NCI-H2196 (cell line): ENCODE data around the gene NUDT19.
A peak's percentile ranks its signal among the peaks of the same experiment; 100 is the strongest.
"Not testable (repeated sequence)": the region's sequence is repeated elsewhere in the genome, so short reads cannot be mapped to it uniquely, and the experiment has no call there.

Experiments used
- DNase-seq: peaks from one replicate; lab custom pipeline; 2025; ENCODE audit not compliant: unreplicated experiment; lab: John Stamatoyannopoulos, UW

NUDT19 gene

DNA sequence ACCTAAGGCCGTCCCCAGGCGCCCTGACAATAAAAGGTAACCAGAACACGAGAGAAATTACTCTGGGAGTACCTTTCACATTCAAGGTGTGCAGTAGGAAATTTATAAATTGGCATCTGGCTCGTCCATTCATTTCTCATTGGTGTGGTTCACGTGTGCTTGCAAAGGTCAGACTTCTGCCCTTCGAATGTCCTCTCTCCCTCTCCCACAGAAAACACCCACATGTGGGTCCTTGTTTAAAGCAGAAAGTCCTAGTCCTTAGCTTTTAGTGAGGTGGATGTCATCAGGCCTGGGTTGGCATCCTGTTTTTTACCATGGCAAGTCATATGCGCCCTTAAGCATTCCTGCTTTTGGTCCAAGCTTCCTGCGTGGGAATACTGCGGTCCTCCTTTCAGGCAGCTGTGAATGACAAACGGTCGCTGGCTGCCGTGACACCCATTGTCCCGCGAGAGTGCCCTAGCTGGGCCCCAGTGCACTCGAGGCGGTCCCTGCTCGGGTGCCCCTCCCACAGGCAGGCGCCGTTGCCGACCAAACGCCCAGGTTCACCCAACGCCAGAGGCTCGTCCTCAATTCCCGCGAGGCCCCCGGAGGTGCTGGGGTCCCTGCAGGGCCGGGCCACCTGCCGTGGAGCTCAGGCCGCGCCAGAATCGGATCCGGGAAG, at the start of gene NUDT19:
TSS of gene NUDT19 (plus strand) at position 531 of the 661 bp plus-strand sequence. CDS start 140 bp downstream, outside the sequence.
- DNase-seq = peak; percentile 83

DNA sequence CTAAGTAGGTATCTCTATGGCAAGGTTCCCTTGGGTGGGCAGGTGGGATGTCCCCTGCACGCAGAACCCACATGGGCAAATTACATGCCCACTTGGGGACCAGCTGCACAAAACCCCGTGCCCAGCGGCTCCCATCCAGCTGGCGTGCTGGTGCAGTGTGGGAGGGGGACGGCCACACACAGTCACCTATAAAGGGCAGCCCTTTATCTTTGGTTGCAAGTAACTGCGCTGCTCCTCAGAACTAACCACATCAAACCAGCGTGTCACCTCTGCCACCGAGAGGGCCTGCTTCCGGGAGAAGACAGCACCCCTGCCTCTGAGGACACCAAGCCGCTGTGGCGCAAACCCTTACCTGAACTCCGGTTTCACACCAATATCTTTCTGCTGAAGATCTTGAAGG, 48.9 kb upstream of the NUDT19 start:
- no peak for DNase-seq

DNA sequence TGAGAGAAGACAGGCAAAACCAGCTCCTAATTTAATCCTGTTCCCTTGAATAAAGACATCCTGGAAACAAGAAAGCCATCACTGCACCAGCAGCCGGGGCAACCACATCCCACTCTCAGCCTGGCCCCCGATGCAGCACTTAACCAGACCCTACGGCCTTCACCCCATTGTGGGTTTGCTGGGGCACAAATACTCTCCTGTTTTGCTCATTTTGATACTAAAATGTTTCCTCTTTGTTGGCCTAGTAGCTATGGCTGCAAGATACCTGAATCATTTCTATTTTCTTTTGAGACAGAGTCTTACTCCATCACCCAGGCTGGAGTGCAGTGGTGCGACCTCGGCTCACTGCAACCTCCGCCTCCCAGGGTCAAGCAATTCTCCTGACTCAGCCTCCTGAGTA, 45.1 kb upstream of the NUDT19 start:
- no peak for DNase-seq

DNA sequence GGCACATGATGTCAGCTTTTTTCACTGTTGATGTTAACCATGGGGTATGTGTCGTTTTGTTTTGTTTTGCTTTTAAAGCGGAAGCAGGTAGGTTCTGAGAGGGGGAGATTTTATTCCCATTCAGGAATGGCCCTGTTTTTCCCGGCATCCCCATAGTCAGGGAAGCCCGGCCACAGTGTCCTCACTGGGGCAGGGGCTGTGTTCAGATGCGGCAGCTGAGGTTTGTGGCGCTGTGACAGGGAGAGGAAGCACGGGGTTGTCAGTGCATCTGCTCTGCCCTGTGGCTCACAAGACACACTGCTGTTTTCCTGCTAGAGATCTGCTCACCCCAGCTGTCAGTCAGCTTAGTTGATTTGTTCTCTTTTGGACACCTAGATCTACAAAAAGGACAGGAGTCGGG, 44.3 kb upstream of the NUDT19 start:
- DNase-seq = no peak

DNA sequence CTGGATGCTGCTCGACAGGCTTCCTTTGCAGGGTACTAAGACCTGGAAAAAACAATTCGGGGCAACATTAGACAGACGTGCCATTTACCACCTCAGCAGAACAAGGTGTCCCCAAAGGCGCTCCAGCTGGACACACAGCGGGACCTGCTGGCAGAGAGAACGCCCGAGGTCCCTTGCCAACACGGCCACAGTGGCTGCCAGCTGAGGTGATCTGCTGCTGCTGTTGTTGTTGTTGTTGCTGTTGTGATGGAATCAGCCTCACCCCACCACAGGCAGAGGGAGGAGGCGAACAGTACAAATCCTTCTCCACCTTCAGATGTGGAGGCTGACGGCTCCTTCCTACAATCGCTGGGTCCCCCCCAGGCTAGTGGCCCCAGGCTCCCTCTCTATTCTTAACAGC, 41.9 kb upstream of the NUDT19 start:
- no peak for DNase-seq

DNA sequence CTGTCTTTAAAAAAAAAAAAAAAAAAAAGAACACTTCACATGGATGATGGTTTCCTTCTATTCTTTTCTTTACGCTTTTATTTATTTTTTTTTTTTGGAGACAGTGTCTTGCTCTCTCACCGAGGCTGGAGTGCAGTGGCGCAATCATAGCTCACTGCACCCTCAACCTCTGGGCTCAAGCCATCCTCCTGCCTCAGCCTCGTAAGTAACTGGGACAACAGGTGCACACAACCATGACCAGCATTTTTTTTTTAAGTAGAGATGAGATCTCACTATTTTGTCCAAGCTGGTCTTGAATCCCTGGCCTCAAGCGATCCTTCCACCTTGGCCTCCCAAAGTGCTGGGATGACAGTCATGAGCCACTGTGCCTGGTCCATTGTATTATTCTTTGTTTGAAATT, 41.0 kb upstream of the NUDT19 start:
- no peak for DNase-seq

DNA sequence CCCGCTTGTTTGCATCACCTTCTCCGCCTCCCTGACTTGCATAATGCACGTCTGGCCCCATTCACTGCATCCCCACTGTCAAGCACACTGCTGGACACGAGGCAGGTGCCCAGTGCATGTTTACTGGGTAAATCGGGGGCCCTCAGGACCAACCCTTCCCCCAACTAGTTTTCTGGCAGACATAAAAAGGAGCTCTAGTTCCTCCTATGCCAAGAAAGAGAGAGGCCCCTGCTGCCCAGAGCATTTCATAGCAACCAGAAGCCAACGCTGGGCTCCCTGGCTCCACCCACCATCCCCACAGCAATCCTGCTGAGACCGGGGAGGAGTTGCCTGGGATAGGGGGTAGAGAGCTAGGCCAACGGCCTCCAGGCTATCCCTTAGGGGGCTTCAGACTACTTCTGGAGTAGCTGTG, 39.9 kb upstream of the NUDT19 start:
- no peak for DNase-seq

DNA sequence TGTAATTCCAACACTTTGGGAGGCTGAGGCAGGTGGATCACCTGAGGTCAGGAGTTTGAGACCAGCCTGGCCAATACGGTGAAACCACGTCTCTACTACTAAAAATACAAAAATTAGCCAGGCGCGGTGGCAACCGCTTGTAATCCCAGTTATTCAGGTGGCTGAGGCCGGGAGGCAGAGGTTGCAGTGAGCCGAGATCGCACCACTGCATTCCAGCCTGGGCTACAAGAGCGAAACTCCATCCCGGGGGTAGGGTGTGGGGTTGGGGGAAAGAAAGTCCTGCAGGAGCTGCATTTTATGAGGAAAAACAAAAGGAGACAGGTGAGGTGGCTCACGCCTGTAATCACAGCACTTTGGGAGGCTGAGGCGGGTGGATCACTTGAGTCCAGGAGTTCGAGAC, 39.3 kb upstream of the NUDT19 start:
- DNase-seq = not testable (repeated sequence)

DNA sequence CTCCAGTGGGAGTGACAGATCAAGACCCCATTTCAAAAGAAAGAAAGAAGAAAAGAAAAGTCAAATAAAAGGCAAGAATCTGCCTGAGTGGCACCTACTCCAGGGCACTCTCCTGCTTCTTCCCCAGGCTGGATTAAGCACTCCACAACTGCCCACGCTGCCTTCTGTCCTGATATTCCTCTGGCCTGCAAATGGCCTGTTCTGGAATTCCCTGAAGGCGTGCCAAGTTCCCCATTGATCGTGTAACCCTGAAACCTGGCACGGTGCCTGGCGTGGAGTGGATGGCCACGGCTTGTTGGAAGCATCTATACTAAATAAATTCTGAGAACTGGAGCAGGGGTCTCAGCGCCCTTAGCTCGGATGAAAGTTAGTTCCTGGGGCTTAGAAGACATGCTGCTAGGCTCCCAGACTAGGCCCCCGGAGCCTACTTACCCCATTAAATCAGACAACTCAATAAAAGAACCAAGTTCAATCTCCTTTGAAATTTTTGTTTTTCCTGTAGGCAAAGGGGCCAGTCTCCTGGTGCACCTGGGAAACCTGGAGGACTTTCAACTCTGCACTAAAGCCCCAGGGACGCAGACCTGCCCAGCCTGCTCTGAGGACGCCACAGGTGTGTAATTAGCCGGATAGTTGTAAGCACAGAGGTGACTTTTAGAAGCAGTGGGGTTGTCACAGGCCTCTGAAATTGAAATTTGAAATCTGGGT, 38.6 kb upstream of the NUDT19 start:
- peak; percentile 47 for DNase-seq

DNA sequence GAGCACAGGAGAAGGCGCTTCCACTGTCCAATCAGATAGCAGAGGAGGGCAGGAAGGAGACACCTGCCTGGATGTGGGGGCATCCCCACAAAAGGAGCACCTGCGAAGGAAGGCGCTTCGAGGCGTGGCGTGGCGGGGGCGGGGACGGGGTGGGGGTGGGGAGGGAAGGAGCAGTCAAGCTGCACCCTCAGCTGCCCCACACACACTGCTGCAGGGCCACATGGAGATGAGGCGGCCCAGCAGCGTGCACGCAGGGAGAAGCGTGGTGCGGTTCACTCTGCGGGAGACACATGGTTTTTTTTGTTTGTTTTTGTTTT, 38.1 kb upstream of the NUDT19 start:
- DNase-seq = no peak

DNA sequence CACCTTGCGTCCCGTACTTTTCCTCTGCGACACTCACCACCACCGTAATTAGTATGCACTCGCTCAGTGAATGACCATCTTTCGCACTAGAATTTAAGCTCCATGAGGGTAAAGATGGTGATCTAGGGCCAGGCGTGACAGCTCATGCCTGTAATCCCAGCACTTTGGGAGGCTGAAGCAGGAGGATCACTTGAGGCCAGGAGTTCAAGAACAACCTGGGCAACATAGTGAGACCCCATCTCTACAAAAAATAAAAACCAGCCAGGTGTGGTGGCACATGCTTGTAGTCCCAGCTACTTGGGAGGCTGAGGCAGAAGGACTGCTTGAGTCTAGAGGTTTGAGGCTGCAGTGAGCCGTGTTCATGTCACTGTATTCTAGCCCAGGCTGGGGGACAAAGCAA, 35.2 kb upstream of the NUDT19 start:
- not testable (repeated sequence) for DNase-seq

DNA sequence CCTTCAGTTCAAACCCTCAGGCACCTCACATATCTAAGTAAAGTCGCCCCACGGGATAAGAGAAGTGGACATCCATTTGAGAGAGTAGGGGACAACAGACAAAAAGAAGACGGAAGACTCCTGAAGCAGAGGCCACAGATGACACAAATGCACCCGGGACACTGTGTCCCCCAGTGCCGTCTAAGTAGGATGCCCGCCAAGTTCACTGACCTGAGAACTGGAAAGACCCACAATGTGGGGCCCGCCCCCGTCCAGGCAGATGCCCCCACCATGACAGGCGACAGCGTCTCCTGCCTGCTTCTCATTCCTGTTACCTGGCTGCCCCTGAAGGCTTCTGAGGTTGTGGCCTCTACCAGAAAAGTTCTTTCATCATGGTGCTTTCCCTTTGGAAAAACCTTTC, 33.5 kb upstream of the NUDT19 start:
- DNase-seq = no peak

DNA sequence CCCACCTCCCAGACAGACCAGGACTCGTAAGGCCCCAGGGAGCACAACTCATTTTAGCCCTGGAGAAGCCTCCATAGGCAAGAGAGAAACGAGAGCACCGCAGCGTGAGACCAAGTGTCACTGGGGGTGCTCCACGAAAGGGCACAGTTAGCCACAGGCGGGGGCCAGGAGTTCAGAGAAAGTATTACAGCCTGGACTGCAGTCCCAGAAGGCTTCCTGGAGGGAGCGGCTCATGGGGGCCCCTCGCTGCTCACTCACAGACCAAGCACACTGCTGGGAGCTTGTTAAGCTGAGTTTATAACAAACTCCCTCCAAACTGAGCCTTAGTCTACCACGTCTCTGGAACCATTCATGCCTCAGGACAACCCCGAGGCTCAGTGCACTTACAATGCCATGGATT, 33.1 kb upstream of the NUDT19 start:
- DNase-seq = no peak

DNA sequence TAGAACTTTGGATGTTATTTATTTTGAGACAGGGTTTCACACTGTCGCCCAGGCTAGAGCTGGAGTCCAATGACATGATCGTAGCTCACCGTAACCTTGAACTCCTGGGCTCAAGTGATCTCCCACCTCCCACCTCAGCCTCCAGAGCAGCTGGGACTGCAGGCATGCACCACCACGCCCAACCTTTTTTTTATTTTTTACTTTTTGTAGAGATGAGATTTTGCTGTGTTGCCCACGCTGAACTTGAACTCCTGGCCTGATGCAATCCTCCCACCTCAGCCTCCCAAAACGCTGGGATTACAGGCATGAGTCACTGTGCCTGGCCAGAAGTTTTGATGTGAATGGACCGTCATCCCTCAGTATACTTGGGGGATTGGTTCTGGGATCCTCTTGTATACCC, 30.3 kb upstream of the NUDT19 start:
- no peak for DNase-seq

DNA sequence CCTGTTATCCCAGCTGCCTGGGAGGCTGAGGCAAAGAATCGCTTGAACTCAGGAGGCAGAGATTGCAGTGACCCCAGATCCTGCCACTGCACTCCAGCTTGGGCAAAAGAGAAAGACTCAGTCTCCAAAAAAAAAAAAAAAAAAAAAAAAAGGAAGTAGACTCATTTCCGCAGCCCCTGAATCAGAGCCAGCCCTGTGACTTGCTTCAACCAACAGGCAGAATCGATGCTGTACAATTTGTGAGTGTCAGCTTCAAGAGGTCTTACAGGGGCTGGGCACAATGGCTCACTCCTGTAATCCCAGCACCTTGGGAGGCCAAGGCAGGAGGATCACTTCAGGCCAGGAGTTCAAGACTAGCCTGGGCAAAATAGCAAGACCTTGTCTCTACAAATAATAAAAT, 29.4 kb upstream of the NUDT19 start:
- no peak for DNase-seq

DNA sequence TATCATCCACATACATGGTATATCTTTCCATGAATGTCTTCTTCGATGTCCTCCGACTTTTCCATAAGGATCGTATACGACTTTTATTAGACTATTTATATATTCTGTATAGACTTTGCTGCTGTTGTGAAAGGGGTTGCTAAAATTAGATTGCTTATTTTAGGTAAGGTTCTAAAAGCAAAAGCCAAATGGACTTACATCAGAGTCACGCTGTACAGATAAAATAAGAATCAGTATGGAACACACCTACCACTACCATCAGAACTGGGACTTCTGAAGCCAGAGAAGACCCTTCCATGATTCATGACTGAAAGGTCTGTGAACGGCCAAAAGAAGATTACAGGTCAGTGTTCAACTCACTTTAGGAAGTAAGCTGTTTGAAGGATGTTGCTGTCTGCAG, 25.5 kb upstream of the NUDT19 start:
- no peak for DNase-seq

DNA sequence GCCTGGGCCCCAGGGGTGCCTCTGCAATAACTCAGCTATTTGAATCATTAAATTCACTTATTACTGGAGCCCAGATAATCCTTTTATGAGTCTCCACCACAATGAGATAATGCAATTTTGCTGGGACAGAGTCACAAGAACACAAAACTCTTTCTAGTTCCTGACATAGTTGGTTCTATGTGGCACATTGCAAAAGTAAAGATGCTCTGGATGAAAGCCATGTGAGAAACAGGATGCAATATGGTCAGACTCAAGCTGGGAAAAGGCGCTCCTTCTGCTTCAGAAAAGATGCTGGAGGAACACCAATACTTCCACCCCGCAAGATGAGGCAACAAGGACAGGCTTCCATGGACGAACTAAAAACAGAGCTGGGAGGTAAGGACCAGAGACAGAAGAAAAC, 22.3 kb upstream of the NUDT19 start:
- no peak for DNase-seq

DNA sequence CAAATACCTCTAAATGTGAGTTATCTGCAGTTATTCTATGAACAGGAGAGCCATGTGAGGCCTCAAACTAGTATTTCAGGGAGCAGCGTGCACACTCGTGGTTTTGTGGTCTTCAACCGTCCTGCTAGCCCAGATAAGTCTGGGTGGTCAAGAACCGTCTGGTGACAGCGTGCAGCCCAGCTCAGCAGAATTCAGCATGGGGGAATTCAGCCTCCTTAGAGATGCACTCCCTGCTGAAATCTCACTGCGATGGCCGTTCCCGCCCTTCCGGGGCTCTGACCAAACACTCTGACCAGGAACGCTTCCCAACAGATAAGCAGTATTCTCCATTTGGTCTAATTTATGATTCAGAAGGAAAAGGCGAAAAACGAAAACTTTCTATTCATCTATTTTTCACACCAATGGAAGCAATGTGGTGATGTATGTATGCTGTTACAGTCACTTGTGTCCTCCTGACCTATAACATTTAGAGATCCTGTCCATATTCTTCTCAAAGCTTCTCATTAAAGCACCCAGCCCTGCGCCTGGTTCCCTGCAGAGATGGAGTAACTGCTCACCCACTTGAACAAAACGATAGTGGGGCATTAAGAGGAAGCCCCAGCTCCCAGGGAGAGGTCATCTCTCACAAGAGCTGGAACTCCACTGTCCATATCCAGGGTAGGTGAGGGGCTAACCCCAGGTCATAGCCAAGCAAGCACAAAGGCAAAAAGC, 19.6 kb upstream of the NUDT19 start:
- DNase-seq = no peak

DNA sequence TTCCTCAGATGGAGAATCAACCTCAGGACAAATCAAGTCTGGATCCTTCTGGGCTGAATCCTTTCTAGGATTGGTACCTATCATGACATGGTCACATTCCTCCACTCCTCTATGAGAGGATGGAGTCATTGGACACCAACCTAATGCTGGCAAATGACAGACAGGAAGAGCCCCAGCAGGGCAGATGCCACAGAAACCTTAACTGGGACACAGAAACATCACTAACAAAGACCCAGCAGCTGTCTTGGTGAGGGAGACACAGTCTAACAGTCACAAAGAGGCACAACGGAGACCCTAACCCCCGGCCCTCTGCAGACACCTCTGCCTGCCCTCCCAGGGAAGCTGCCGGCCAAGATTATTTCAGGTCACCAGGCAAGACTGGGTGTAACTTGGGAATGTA, 18.8 kb upstream of the NUDT19 start:
- no peak for DNase-seq

DNA sequence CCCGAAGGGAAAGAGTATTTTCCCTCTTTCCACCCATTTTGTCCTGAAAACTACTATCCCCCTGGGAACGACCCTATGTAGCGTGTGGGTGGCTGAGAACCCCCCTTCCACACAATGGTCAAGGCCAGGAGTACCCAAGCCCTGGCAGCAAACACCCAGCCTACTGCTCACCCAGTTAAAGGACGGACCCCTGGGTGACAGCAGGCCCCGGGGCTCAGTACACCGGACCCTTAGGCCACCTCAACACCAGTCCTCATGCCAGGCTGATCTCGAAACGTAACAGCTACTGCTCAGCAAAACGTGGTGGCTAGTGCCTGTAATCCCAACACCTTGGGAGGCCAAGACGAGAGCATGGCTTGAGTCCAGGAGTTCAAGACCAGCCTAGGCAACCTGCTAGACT, 18.0 kb upstream of the NUDT19 start:
- DNase-seq = no peak

DNA sequence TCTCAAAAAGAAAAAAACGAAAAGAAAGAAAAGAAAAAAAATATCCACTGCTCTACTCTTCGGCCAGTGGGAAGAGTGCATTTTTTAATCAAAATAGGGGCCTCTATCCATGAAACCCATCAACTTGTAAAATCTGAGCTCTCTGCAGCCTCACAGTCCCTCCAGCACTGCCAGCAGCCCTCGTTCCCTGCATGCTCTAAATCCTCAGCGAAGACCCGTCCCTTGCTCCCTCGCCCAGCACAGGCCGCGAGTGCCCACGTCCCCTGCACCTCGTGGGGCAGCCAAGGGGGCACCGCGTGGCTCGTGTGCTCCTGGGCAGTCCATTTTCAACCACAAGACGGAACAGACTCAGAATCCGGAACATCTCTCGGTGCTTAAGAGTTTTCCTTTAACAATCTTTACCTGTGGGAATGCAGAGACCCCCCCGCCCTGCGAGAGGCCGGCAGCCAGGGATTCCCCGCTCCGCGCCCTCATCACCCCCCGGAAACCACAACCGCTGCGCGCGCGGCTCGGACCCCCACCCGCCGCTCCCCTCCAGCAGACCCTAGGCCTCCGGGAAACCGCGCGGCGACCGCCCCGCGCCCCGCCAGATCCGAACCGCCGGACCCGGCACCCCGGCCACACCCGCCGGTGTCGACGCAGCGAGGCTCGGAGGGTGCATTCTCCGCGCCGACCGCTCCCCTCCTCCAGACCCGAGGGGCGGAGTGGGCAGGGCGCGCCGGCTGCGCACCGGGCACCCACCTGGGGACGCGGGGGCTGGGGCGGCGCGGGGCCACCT, 17.3 kb upstream of the NUDT19 start:
- peak; percentile 47 for DNase-seq
